AG04450 (cell line): Measurements from ENCODE around the gene FAM131A. TPM values are rescaled to one million over a fixed set of nuclear protein-coding genes. Genes with fewer than 3 reads are reported as not detected.

Source experiments
- CTCF ChIA-PET: fragments of 300-600, 350-600 bp; formaldehyde crosslinking; extraction: SDS; loops from one replicate; lab custom pipeline; 2022; ENCODE audit warnings: antibody characterized with exemption, inconsistent platforms; lab: Charles Lee
- POLR2A ChIA-PET: fragments of 350-600 bp; formaldehyde crosslinking; extraction: SDS; loops from one replicate; lab custom pipeline; 2021; ENCODE audit warnings: antibody characterized with exemption, inconsistent platforms; lab: Yijun Ruan, JAX
- DNase-seq: peaks from one replicate; pipeline ENCODE4 v3.0.0-alpha.2; 2011; ENCODE audit warnings: low read depth, low spot score
- H3K27ac ChIP-seq: one replicate; pipeline ENCODE4 v1.5.1; 2012; ENCODE audit warnings: low read depth, low read length, control low read depth
- H3K27me3 ChIP-seq: one replicate; pipeline ENCODE4 v1.6.0; 2012; ENCODE audit warnings: low read length; ENCODE audit not compliant: control insufficient read depth, insufficient read depth
- H3K4me3 ChIP-seq: 2 replicates; pipeline ENCODE4 v1.5.1; 2011; ENCODE audit warnings: mild to moderate bottlenecking, low read depth, low read length, control low read depth
- H3K9me3 ChIP-seq: 2 replicates; pipeline ENCODE4 v1.5.1; 2012; ENCODE audit warnings: low read length; ENCODE audit not compliant: control insufficient read depth, insufficient read depth
- polyA plus RNA-seq: library from polyadenylated mRNA; depleted of rRNA; stranded (reverse); fragments of >200 nt; gene quantifications from 2 replicates; pipeline ENCODE4 v1.2.3, GENCODE V29; 2011
- TF ChIP-seq, protein P1 (sequence below): IDR thresholded peaks from 2 replicates; pipeline ENCODE4 v1.5.1; 2011; ENCODE audit warnings: low read depth, low read length, control low read depth, inconsistent platforms

Gene FAM131A
- polyA plus RNA-seq, 1 experiment = 8.5 TPM

DNA sequence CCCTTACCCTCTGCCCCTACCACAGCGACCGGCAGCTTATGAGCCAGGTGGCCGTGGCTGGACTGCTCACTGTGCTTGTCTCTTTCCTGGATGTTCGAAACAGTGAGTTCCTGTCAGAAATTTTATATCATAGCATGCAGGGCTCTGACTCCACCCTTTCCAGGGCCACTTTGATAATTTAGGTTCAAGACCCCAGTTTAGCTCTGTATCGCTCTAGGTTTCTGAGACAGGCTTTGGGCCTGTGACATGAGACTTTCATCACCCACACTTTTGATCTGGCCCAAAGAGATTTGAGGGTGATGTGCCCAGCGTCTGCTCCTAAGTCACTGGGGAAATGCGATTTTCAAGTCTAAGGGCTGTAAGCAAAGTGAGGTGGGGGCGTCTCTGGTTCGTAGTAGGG is 29.5 kb upstream of the FAM131A start:
- CTCF ChIA-PET = no interaction called here
- TF ChIP-seq, protein P1, sequence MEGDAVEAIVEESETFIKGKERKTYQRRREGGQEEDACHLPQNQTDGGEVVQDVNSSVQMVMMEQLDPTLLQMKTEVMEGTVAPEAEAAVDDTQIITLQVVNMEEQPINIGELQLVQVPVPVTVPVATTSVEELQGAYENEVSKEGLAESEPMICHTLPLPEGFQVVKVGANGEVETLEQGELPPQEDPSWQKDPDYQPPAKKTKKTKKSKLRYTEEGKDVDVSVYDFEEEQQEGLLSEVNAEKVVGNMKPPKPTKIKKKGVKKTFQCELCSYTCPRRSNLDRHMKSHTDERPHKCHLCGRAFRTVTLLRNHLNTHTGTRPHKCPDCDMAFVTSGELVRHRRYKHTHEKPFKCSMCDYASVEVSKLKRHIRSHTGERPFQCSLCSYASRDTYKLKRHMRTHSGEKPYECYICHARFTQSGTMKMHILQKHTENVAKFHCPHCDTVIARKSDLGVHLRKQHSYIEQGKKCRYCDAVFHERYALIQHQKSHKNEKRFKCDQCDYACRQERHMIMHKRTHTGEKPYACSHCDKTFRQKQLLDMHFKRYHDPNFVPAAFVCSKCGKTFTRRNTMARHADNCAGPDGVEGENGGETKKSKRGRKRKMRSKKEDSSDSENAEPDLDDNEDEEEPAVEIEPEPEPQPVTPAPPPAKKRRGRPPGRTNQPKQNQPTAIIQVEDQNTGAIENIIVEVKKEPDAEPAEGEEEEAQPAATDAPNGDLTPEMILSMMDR = no peak
- POLR2A ChIA-PET = no interaction called here
- H3K27me3 ChIP-seq = no peaks in the 10 kb centered on the region
- H3K9me3 ChIP-seq = no peaks in the 10 kb centered on the region; the same call in 1 of the 2 replicates
- no peak overlapping the region for H3K27ac ChIP-seq
- no peak overlapping the region for H3K4me3 ChIP-seq
- no peak for DNase-seq

DNA sequence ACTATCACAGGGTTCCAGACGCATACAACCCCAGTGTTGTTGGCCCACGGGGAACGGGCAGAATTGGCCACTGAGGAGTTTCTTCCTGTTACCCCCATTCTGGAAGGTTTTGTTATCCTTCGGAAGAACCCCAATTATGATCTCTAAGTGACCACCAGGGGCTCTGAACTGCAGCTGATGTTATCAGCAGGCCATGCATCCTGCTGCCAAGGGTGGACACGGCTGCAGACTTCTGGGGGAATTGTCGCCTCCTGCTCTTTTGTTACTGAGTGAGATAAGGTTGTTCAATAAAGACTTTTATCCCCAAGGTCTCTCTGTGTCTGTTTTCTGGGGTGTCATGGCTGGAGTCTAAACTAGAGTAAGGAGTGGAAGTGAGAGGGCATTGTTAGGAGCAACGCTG is 28.7 kb upstream of the FAM131A start:
- Histone ChIP-seq H3K27me3 (no peaks in the 10 kb centered on the region), H3K9me3 (no peaks in the 10 kb centered on the region; the same call in 1 of the 2 replicates), H3K4me3 (no peak overlapping the region), H3K27ac (no peak overlapping the region)
- TF ChIP-seq, protein P1 = peak; percentile 9; the same call in 1 of the 2 replicates
- no peak for DNase-seq
- ChIA-PET POLR2A (no interaction called here), CTCF (no interaction called here)

DNA sequence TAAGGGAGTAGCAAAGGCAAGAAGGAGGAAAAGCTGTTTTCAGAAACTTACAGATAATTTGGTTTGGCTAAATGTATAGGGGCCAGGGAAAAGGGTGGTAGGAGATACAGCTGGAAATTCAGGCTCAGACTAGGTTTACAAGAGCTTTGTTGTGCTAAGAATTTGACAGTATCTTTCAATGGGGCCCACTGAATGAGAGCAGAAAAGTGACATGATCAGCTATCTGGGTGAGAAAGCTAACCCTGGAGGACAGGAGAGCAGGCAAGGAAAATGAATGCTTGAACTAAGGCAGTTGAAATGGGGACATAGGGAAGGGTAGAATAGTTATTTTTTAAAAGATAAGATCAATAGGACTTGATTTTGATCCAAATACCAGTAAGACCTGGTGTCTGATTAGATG is 25.8 kb upstream of the FAM131A start:
- Histone ChIP-seq H3K27ac (no peak overlapping the region), H3K4me3 (no peak overlapping the region), H3K9me3 (peaks cover 3% of the 10 kb centered on the region; the same call in 1 of the 2 replicates), H3K27me3 (no peaks in the 10 kb centered on the region)
- POLR2A ChIA-PET = interaction anchor here (1.4 kb wide), 1 partner anchor 9 kb away, joined by 3 read pairs; no protein-coding TSS in a partner anchor
- CTCF ChIA-PET = no interaction called here
- no peak for DNase-seq
- TF ChIP-seq, protein P1 = no peak

DNA sequence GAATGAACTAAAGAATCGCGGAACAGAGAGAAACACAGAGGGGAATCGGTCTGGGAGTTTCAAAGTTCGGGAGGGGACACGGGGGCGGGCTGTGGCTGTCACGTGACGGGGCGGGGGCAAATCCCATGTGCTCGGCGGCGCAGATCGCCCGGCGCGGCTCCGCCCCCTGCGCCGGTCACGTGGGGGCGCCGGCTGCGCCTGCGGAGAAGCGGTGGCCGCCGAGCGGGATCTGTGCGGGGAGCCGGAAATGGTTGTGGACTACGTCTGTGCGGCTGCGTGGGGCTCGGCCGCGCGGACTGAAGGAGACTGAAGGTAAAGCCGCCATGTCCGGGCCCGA is 23.1 kb upstream of the FAM131A start, which contains the start of gene EIF4G1:
EIF4G1 (plus strand) TSS at position 244 of the 337 bp plus-strand sequence. CDS start 1,191 bp downstream, outside the sequence.
- Histone ChIP-seq H3K27me3 (no peaks in the 10 kb centered on the region), H3K27ac (peak within 1 kb of the TSS; percentile 77), H3K9me3 (peaks cover 3% of the 10 kb centered on the region; the same call in 1 of the 2 replicates), H3K4me3 (peak within 1 kb of the TSS; percentile 90)
- CTCF ChIA-PET = no interaction called here
- TF ChIP-seq, protein P1 = no peak
- POLR2A ChIA-PET = interaction anchor here (1.1 kb wide), 1 partner anchor 8 kb away, joined by 3 read pairs; no protein-coding TSS in a partner anchor
- peak; percentile 87 for DNase-seq

DNA sequence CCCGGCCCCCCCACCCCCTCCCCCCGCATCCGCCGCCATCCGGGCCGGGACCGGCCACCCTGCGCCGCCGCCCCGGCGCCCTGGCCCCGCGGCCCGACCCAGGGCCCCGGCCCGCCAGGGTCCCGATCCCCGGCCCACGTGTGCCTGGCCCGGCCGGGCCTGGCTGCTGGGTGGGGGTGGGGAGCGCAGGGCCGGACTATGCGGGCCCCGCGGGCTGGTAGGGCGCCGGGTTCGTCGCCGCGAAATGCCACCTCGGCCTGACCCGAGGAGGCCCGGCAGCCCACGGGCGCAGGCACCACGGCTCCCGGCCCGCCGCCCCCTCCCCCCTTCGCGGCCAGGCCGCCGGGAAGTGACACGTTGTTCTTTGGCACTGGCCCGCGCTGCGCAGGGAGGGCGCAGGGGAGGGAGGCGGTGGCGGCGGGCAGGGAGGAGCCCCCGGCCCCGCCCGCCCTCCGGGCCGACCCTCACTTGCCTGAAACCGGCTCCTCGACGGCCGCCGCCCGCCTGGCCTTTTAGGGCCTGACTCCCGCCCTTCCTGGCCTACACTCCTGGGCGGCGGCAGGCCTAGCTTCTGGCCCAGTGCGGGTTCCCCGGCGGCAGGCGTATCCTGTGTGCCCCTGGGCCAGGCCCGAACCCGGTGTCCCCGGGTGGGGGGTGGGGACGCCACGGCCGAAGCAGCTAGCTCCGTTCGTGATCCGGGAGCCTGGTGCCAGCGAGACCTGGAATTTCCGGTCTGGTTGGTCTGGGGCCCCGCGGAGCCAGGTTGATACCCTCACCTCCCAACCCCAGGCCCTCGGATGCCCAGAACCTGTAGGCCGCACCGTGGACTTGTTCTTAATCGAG is 22.5 kb upstream of the FAM131A start:
- Histone ChIP-seq H3K4me3 (peak overlapping the region; percentile 90), H3K27ac (peak overlapping the region; percentile 77), H3K9me3 (peaks cover 3% of the 10 kb centered on the region; the same call in 1 of the 2 replicates), H3K27me3 (no peaks in the 10 kb centered on the region)
- ChIA-PET POLR2A (interaction anchor here (0.9 to 1.6 kb wide), 5 partner anchors 11 to 65 kb away, joined by 3 to 7 read pairs (median 3); partner anchors contain the start of genes CLCN2, EEF1AKMT4, FAM131A and POLR2H), CTCF (no interaction called here)
- TF ChIP-seq, protein P1 = no peak
- no peak for DNase-seq
